Subcutaneous adipose tissue (tissue), 4 donors: ENCODE data around the gene MTUS2. TPM values are rescaled to one million over a fixed set of nuclear protein-coding genes. Genes with fewer than 3 reads are reported as not detected.

ENCODE experiments used
- total RNA-seq, 4 donors: library from RNA; depleted of rRNA; stranded (reverse); fragments of >200 nt; gene quantifications; one replicate each; pipeline ENCODE4 v1.1.0, GENCODE V29; 2016
- TF ChIP-seq, protein P1 (sequence below): fragments of 450-650 bp; IDR thresholded peaks from one replicate; pipeline ENCODE4 v1.5.1; 2016; ENCODE audit warnings: low read depth, mild to moderate bottlenecking, control low read depth, antibody characterized with exemption, moderate library complexity

The MTUS2 gene
- total RNA-seq, 4 donors from 2014 or later: not detected

DNA sequence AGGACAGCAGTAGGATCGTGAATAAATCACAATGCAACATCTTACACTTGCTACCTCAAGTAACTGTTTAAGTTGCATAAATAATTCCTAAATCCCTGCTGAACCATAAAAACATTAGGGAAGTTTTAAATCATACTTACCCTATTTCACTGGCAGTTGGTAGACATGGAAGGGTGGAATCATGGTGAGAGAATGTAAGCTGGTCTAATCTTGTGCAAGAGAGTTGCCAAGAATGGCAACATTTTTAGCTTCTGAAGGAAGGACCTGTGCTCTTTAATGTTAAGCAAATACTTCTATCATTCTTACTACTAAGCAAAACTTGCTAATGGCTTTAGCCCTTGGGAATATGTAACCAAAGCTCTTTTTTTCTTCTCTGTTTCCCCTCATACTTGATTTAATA, 46.8 kb downstream of the MTUS2 start:
- TF ChIP-seq, protein P1, sequence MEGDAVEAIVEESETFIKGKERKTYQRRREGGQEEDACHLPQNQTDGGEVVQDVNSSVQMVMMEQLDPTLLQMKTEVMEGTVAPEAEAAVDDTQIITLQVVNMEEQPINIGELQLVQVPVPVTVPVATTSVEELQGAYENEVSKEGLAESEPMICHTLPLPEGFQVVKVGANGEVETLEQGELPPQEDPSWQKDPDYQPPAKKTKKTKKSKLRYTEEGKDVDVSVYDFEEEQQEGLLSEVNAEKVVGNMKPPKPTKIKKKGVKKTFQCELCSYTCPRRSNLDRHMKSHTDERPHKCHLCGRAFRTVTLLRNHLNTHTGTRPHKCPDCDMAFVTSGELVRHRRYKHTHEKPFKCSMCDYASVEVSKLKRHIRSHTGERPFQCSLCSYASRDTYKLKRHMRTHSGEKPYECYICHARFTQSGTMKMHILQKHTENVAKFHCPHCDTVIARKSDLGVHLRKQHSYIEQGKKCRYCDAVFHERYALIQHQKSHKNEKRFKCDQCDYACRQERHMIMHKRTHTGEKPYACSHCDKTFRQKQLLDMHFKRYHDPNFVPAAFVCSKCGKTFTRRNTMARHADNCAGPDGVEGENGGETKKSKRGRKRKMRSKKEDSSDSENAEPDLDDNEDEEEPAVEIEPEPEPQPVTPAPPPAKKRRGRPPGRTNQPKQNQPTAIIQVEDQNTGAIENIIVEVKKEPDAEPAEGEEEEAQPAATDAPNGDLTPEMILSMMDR: no peak

DNA sequence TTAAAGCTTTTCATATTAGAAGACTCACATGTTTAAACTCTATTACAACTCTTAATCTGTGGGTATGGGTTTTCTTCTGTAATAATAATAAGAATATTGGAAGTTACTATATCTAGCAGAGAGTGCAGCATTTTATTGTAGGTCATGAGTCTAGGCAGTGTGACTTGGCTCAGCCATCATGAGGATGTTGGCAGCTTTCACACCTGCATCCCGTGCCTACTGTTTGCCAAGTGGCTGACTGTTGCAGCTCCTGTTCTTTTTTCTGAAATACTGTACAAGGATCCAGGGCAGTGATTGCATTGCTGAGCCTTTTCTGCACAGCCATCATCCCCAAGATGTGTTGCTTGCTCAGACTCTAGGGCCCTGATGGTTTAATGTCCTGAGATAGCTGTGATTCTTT, 47.4 kb downstream of the MTUS2 start:
- TF ChIP-seq, protein P1: no peak

DNA sequence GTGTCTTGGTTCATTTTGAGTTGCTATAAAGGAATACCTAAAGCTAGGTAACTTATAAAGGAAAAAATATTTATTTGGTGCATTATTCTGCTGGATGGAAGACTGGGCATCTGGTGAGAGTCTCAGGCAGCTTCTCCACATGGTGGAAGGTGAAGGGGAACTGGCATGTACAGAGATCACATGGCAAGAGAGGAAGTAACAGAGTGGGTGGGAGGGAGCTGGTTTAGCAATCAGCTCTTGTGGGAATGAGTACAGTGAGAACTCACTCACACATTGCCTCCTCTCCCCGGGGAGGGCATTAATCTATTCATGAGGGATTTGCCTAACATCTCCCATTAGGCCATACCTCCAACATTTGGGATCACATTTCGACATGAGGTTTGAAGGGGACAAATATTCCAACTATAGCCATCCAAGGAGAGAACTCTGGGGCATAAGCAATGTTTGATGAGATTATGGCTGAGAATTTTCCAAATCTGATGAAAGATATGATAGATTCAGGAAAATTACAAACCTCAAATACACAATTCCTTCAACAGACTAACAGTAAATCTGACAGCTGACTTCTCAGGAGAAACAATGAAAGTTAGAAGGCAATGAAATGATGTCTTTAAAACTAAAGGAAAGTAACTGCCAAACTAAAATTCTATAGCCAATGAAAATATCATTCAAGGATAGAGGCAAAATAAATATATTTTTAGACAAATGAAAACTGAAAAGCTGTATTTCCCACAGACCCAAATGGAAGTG, 52.5 kb downstream of the MTUS2 start:
- TF ChIP-seq, protein P1: no peak

DNA sequence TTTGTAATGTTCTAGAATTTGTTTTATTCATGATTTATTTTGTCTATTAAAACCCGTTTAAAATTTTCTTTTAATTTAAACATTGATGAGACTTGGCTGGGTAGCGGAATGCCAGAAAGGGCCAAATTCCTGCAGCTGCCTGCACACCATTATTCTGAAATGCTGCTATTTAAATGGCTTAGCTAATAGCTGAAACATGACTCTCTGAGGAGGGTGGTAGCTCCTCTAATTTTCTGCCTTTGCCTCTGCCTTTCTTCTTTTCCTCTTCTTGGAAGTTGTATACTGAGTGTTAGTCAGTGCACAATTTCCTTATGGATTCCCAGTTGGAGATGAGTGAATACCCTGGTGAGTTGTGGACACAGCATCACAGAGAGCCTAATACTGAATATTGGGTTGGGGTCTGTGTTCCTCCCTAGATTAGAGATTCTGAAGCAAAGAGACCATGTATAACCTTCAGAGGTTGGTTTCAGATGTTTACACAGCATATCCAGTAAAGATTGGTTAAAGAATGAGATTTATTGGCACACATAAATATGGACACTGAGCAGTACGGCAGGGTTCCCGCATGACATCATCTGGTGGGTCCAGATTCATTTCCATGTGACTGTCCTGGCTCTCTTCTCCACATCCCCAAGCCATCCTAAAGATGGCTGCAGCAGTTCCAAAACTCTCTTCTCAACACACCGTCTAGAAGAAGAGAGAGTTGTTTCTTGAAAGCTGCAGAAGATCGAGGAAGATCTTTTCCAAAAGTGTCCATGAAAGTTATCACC, 55.9 kb downstream of the MTUS2 start:
- TF ChIP-seq, protein P1: no peak

DNA sequence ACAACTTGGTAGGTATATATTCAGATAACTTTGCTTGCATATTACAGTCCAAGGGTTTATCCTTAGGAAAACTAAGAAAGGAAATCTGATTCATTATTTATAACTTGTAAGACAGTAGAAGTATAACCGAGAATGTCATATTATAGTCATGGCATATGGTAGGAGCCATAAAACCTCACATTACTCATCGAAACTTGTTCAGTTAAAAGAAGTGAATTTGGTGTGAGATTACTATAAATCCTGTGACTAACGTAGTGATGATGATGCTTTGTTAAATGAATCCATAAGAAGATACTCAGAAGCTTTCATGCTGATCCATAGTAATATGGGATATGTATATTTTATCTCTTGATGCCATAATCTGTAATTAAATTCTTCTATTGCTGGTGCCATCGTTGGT, 57.3 kb downstream of the MTUS2 start:
- TF ChIP-seq, protein P1: no peak

DNA sequence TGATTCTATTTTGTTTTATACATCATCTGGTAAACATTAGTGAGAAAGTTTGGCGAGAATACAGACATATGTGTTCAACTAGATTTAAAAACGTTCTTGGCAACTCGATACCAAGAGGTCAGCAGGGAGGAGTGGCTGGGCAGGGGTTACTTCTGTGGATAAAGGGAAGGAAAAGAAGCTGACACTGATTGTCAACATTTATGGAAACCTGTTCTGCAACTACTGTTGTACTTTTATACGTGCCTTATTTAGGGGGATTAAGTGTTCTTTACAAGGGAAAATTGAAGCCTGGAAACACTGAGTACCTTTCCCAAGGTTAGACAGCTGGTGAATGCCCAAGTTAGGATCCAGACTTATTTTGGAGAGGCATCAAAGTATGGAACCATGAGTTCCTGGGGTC, 65.0 kb downstream of the MTUS2 start:
- TF ChIP-seq, protein P1: no peak

DNA sequence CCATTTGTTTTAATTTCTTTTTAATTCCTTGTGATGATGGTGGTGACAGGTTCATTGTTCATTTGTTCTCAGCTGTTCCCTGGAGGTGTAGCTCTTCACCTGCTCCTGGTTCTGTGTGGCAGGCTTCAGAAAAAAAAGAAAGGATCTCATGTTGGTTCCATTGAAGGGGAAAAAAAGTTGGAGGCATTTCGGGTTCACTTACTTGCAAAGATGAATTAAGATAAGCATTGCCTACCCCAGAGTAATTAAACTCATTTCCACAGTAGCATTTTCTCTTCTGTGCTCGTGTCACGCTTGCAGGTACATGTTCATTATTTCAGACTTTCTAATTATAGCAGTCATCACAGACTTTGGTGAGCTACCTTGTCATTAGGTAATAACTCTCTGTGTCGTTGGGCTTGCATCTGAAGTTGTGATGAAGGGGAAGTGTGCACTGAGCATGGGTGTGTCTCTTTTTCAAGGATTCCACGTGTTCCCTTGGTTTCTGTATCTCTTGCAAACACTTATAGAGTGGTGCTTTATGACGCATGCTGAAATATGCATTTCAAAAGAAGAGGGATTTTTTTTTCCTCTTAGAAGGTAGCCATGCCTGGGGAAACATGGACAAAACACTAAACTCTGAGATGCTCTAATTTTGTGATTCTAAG, 69.1 kb downstream of the MTUS2 start:
- TF ChIP-seq, protein P1: no peak
